ENCODE results near the gene NIPA2.

DNA sequence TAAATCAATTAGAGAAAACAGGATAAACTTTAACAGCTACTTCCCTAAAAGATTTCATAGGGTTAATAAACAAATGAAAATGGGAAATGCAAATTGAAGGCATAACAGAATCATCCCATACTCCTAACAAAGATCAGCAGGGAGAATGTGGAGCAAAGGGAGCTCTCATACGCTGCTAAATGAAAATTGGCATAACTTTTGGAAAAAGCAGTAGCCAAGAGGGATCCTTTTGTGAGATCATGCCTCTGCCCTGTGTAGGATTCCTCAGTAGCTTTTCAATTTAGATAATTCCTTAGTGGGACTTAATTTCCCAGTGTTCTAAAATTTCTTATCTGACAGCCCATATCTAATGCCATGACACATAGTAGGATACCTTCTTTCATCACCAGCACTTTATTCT is 18.2 kb downstream of the NIPA2 start:
- TF ChIP-seq CTCF (IDR thresholded peaks at IDR 0.05) (no peak), POLR2A (IDR thresholded peaks at IDR 0.05) (no peak)

Data from thyroid gland (tissue), 4 donors.